HepG2 (cell line): ENCODE measurements around the gene ITIH1. TPM values are rescaled to one million over a fixed set of nuclear protein-coding genes. Genes with fewer than 3 reads are reported as not detected.

Source experiments
- ATAC-seq: fragments of 200-7000 bp; cut with Tn5 transposase; 3 replicates; pipeline ENCODE4 v1.9.1; 2020; ENCODE audit warnings: mild to moderate bottlenecking, moderate library complexity
- BruUV-seq: library from RNA; stranded (reverse); fragments of 400-500 nt; replicated peaks from 2 replicates; lab custom pipeline; 2021; lab: Mats Ljungman, UMichigan
- CTCF ChIA-PET: fragments of 300-600 bp; formaldehyde crosslinking; extraction: SDS; loops from one replicate; lab custom pipeline; 2021; ENCODE audit warnings: low total read pairs, inconsistent platforms, low intra/inter-chr PET ratio; lab: Yijun Ruan, JAX
- POLR2A ChIA-PET: fragments of 350-600 bp; sonication (Branson Sonifier 250); formaldehyde crosslinking; loops from one replicate; lab custom pipeline; 2020; ENCODE audit warnings: antibody characterized with exemption, inconsistent platforms; lab: Yijun Ruan, JAX
- DNase-seq: peaks from one replicate; pipeline ENCODE4 v3.0.0-alpha.2; 2015; ENCODE audit warnings: low spot score
- FAIRE-seq: peaks from 3 replicates; lab custom pipeline; 2011; peaks lifted over from hg19 to GRCh38; lab: Jason Lieb, UNC
- H2AFZ ChIP-seq: one replicate; pipeline ENCODE4 v1.6.1; 2011; ENCODE audit warnings: low read length, inconsistent platforms
- H3K27ac ChIP-seq: fragments of 300-600 bp; 3 replicates; pipeline ENCODE4 v1.8.0; 2011; ENCODE audit warnings: mixed run types, mild to moderate bottlenecking, mixed read lengths, low read length, inconsistent platforms; ENCODE audit not compliant: insufficient read depth; ENCODE audit errors: extremely low read length
- H3K27me3 ChIP-seq, 2 experiments: fragments of 200-600 bp in 1 of 2; 2 replicates in 1 of 2; 3 replicates in 1 of 2; pipeline versions ENCODE4 v1.6.0 to v1.8.0; 2011; ENCODE audit warnings: low read length in 2 of 2, mild to moderate bottlenecking in 2 of 2, moderate library complexity in 2 of 2, inconsistent platforms in 1 of 2; ENCODE audit not compliant: insufficient read depth in 2 of 2, control insufficient read depth in 1 of 2
- H3K36me3 ChIP-seq, 2 experiments: fragments of 200-600 bp in 1 of 2; replicated peaks in 1 of 2; 2 replicates in 1 of 2; 3 replicates in 1 of 2; pipeline versions ENCODE4 v1.5.1 to v1.8.0; 2011; ENCODE audit warnings: low read length in 2 of 2, inconsistent platforms in 1 of 2; ENCODE audit not compliant: insufficient read depth in 2 of 2, control insufficient read depth in 1 of 2
- H3K4me1 ChIP-seq: 2 replicates; pipeline ENCODE4 v1.5.1; 2012; ENCODE audit warnings: low read length, inconsistent platforms; ENCODE audit not compliant: insufficient read depth
- H3K4me2 ChIP-seq: 2 replicates; pipeline ENCODE4 v1.6.0; 2011; ENCODE audit warnings: low read depth, low read length, inconsistent platforms
- H3K4me3 ChIP-seq, 3 experiments: fragments of 200-600 bp in 1 of 3; sonication (generic), shearing (Covaris generic) in 1 of 3; replicated peaks in 1 of 3; 2 replicates each; pipeline ENCODE4 v1.5.1; 2011 to 2016; ENCODE audit warnings: low read length in 3 of 3, inconsistent platforms in 2 of 3, low read depth in 2 of 3, mild to moderate bottlenecking in 2 of 3, control low read depth in 1 of 3, mixed read lengths in 1 of 3; ENCODE audit not compliant: insufficient read depth in 1 of 3
- H3K79me2 ChIP-seq: one replicate; pipeline ENCODE4 v1.6.1; 2011; ENCODE audit warnings: low read length, inconsistent platforms; ENCODE audit not compliant: insufficient read depth
- H3K9ac ChIP-seq: 2 replicates; pipeline ENCODE4 v1.6.0; 2011; ENCODE audit warnings: mild to moderate bottlenecking, low read depth, low read length, inconsistent platforms; ENCODE audit not compliant: insufficient read depth
- H3K9me3 ChIP-seq: 2 replicates; pipeline ENCODE4 v1.5.1; 2012; ENCODE audit warnings: mild to moderate bottlenecking, low read length
- H4K20me1 ChIP-seq: 2 replicates; pipeline ENCODE4 v1.6.0; 2011; ENCODE audit warnings: inconsistent platforms, mild to moderate bottlenecking, low read length, moderate library complexity; ENCODE audit not compliant: insufficient read depth
- FOXP4 ChIP-seq: sonication (generic); formaldehyde crosslinking; IDR thresholded peaks from 2 replicates; pipeline ENCODE4 v1.4.0; 2020; ENCODE audit warnings: missing genetic modification reagents
- FUBP1 ChIP-seq: sonication (generic); formaldehyde crosslinking; IDR thresholded peaks from 2 replicates; pipeline ENCODE4 v1.5.1; 2020; ENCODE audit warnings: missing genetic modification reagents, mild to moderate bottlenecking, borderline replicate concordance
- GABPB1 ChIP-seq: IDR thresholded peaks from 2 replicates; pipeline ENCODE4 v1.6.1; 2016; ENCODE audit warnings: mild to moderate bottlenecking, missing genetic modification reagents, moderate library complexity, missing compliant biosample characterization
- HOXA3 ChIP-seq: sonication (generic); formaldehyde crosslinking; IDR thresholded peaks from 2 replicates; pipeline ENCODE4 v1.5.0; 2020; ENCODE audit warnings: missing genetic modification reagents
- NFE2 ChIP-seq: sonication (generic); formaldehyde crosslinking; IDR thresholded peaks from 2 replicates; pipeline ENCODE4 v1.4.0; 2020; ENCODE audit warnings: missing genetic modification reagents
- NFIB ChIP-seq: sonication (generic); formaldehyde crosslinking; IDR thresholded peaks from 2 replicates; pipeline ENCODE4 v1.9.0; 2021; ENCODE audit warnings: missing genetic modification reagents, mild to moderate bottlenecking, borderline replicate concordance
- PATZ1 ChIP-seq: sonication (generic); formaldehyde crosslinking; IDR thresholded peaks from 2 replicates; pipeline ENCODE4 v1.4.0; 2020; ENCODE audit warnings: missing genetic modification reagents
- PAXIP1 ChIP-seq: sonication (generic); formaldehyde crosslinking; conservative IDR thresholded peaks from 2 replicates; pipeline ENCODE4 v1.4.0; 2020; ENCODE audit warnings: mild to moderate bottlenecking, missing genetic modification reagents, moderate library complexity
- ZBTB37 ChIP-seq: sonication (generic); formaldehyde crosslinking; IDR thresholded peaks from 2 replicates; pipeline ENCODE4 v1.4.0; 2020; ENCODE audit warnings: mild to moderate bottlenecking, missing genetic modification reagents
- ZMYM3 ChIP-seq: sonication (generic); formaldehyde crosslinking; IDR thresholded peaks from 2 replicates; pipeline ENCODE4 v1.5.1; 2020; ENCODE audit warnings: mild to moderate bottlenecking, missing genetic modification reagents
- ZNF205 ChIP-seq: IDR thresholded peaks from 2 replicates; pipeline ENCODE4 v1.6.1; 2018; ENCODE audit warnings: missing biosample characterization, missing genetic modification reagents
- ZSCAN25 ChIP-seq: sonication (generic); formaldehyde crosslinking; IDR thresholded peaks from 2 replicates; pipeline ENCODE4 v1.8.0; 2022; ENCODE audit warnings: mild to moderate bottlenecking, missing genetic modification reagents
- WGBS: methylation state at CpG from one replicate; pipeline ENCODE4 v1.1.6; 2017; ENCODE audit warnings: low lambda C conversion rate; 5-methylcytosine and 5-hydroxymethylcytosine counted together
- in situ Hi-C: cut with HindIII; loops from 2 replicates; pipeline ENCODE4 v1.10.0; 2017; ENCODE audit warnings: low pct_unique_long_range_greater_than_20kb; ENCODE audit not compliant: extremely low pct_ligation_motif_present
- intact Hi-C: fragments of 100-400 bp; cut with micrococcal nuclease; formaldehyde crosslinking; loops from one replicate; pipeline ENCODE4 v1.10.0; 2022; ENCODE audit not compliant: unreplicated experiment
- polyA plus RNA-seq, 8 experiments: library from polyadenylated mRNA; depleted of rRNA in 3 of 8; stranded (reverse) in 7 of 8; unstranded in 1 of 8; fragments of >200 nt; fragmentation: Illumina TruSeq in 4 of 8; extraction: Trizol in 4 of 8; gene quantifications; 2 replicates each; pipeline versions ENCODE4 v1.2.1 to v1.2.3, GENCODE V29; 2011 to 2016; ENCODE audit warnings: low read depth in 4 of 8, missing spikeins in 1 of 8, mixed read lengths in 1 of 8; ENCODE audit not compliant: insufficient read depth in 1 of 8
- total RNA-seq, 5 experiments: library from RNA; depleted of rRNA; stranded (reverse); fragments of >200 nt; fragmentation: Illumina TruSeq; extraction: Trizol; gene quantifications; 2 replicates each; pipeline ENCODE4 v1.2.3, GENCODE V29; 2016; ENCODE audit warnings: low read depth in 1 of 5

Gene ITIH1
- total and polyA plus RNA-seq, 2 of the 13 experiments (the other 11 are each of a cell fraction or from before 2014, with no cell fraction given) = 12.3 to 19.6 TPM

- no peaks in the 10 kb centered on the region for H3K27me3 ChIP-seq
- no peak overlapping the region for H2AFZ ChIP-seq
- no peaks in the 10 kb centered on the region for H3K79me2 ChIP-seq
- POLR2A ChIA-PET = interaction anchor here (0.7 to 4.4 kb wide), 12 partner anchors 9 to 106 kb away, joined by 3 to 18 read pairs (median 6); partner anchors contain the start of genes GLT8D1, ITIH3, NEK4 and SPCS1
- peak; percentile 56 for ATAC-seq
- no peaks in the 10 kb centered on the region for H4K20me1 ChIP-seq
- H3K4me2 ChIP-seq = peak overlapping the region; percentile 51
- H3K9me3 ChIP-seq = no peaks in the 10 kb centered on the region
- in situ Hi-C loops (no loop called here), intact Hi-C loops (no loop called here)
- peak; percentile 43 for DNase-seq
- H3K27ac ChIP-seq = no peak overlapping the region
- peaks cover 0 to 3% of the 10 kb centered on the region in 2 experiments; a peak in 2 of 5 replicates for H3K36me3 ChIP-seq
- CTCF ChIA-PET = no interaction called here
- H3K4me1 ChIP-seq = peaks cover 61% of the 10 kb centered on the region
- peak overlapping the region in 1 of 3 experiments; percentile 31; a peak in 1 of 6 replicates for H3K4me3 ChIP-seq
- WGBS = 5% methylated on average over 3 of the region's 7 CpGs
- no peak overlapping the region for H3K9ac ChIP-seq
- FAIRE-seq = peak; percentile 83
- no TSS peak for BruUV-seq
- TF ChIP-seq NFIB (CRISPR knock-in tag) = 0 out of 2 replicates have a peak, but pooled peaks have one; percentile 51
- TF ChIP-seq HOXA3 = no peak; the same call in 1 of the 2 replicates
- TF ChIP-seq PAXIP1 (CRISPR knock-in tag) = peak; percentile 60
- TF ChIP-seq ZNF205 (CRISPR knock-in tag) = 0 out of 2 replicates have a peak, but pooled peaks have one; percentile 78
- TF ChIP-seq ZMYM3 (CRISPR knock-in tag) = peak; percentile 79
- no peak for TF ChIP-seq ZSCAN25 (CRISPR knock-in tag)
- 0 out of 2 replicates have a peak, but pooled peaks have one; percentile 17 for TF ChIP-seq FOXP4 (CRISPR knock-in tag)
- no peak for TF ChIP-seq NFE2 (CRISPR knock-in tag)
- no peak for TF ChIP-seq ZBTB37 (CRISPR knock-in tag)
- TF ChIP-seq PATZ1 (CRISPR knock-in tag) = peak; percentile 64
- 0 out of 2 replicates have a peak, but pooled peaks have one; percentile 24 for TF ChIP-seq GABPB1 (CRISPR knock-in tag)
- TF ChIP-seq FUBP1 = no peak
These were observed 34.1 kb downstream of the ITIH1 start for GRCh38 chr3:52811452-52812011.
